COR-L47 (cell line): ENCODE measurements around the gene RAP1GAP.

ENCODE experiments used
- DNase-seq: peaks from one replicate; lab custom pipeline; 2025; lab: John Stamatoyannopoulos, UW

The RAP1GAP gene

DNA sequence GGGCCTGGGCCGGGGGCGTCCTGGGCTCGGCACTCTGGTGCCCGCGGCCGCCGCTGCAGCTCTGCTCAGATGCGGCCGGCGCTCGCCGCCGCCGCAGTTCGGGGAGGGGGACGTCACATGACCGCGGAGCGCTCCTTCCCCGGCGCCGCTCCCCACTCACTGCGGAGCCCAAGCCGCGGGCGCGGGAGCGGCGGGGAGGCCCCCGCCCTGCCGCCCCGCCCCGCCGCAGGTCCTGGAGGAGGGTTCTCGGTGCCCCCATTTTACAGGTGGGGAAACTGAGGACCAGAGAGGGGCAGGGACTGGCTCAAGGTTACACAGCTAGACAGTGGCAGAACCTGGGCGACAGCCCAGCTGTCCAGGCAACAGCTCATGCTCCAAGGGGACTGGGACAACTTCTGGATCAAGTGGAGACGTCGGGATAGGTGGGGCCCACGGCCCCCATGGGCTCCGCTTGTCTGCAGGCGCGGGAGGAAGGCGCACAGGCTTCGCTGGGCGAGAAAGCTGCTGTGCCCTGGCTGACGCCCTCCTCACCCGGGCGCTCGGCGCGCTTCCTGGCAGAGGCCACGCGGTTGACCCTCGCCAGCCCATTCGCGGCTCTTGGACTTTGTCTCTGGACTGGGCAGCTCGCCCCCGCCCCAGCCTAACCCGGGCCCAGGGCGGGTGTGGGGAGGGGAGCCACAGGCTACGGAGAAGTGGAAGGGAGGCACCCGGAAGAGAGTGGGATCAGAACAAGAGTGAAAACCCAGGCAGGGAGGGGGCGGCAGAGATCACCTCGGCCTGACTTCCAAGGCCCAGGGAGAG lies at the start of gene RAP1GAP:
TSS of gene RAP1GAP (minus strand) at position 100 of the 801 bp plus-strand sequence. CDS start 49,325 bp downstream, outside the sequence.
- peak; percentile 52 for DNase-seq

DNA sequence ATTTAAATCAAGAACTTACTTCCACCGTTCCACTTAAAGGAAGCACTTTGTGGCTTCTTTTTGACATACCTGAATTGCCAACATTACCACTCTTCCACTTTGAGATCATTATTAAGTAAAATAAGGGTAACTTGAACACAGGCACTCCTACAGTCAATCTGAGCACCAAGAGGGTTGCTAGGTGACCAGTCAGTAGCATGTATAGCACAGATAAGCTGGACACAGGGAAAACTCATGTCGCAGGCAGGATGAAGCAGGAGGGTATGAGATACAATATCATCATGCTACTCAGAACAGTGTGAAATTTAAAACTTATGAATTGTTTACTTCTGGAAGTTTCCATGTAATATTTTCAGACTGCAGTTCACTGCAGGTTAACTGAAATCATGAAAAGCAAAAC lies 47.0 kb upstream of the RAP1GAP start:
- DNase-seq: no peak

DNA sequence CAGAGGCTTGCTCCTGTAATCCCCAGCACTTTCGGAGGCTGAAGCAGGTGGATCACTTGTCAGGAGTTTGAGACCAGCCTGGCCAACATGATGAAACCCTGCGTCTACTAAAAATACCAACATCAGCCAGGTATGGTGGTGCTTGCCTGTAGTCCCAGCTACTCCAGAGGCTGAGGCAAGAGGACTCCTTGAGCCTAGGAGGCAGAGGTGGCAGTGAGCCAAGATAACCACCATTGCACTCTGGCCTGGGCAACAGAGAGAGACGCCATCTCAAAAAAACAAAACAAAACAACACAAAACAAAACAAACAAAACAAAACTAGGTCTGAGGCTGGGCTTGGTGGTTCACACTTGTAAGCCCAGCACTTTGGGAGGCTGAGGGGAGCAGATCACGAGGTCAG lies 38.7 kb upstream of the RAP1GAP start:
- no peak for DNase-seq

DNA sequence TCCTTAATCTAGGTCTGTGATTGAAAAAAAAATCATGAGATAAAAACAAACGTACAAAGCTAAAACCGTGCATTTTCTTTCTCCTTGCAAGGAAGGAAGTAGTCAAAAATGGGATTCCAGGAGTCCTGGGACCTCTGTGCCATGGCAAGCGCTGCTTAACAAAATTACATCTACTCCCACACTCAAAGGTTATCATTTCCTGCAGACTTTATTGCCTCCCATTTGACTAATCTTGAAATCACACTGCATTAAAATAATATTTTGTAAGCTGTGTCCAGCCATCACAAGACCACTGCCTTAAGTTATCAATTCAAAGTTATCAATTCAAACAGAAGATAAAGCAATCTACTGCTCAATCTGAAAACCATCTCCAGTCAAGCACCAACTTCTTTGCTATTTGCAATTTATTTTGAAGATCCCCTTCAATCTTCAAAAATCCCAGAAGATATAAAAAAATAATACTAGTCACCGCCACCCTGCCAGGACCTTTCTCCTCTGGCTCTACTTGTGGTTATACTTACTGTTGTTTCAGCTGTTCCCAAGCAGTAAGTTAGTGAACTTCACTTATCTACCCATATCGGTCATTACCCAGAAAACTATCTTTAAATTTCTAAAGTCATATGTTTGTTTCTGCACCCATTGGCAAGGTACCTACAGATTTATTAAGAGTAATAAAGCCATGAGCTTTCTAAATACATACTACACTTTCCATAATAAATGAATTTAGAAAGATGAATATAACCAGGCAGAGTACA lies 38.1 kb upstream of the RAP1GAP start:
- DNase-seq: no peak

DNA sequence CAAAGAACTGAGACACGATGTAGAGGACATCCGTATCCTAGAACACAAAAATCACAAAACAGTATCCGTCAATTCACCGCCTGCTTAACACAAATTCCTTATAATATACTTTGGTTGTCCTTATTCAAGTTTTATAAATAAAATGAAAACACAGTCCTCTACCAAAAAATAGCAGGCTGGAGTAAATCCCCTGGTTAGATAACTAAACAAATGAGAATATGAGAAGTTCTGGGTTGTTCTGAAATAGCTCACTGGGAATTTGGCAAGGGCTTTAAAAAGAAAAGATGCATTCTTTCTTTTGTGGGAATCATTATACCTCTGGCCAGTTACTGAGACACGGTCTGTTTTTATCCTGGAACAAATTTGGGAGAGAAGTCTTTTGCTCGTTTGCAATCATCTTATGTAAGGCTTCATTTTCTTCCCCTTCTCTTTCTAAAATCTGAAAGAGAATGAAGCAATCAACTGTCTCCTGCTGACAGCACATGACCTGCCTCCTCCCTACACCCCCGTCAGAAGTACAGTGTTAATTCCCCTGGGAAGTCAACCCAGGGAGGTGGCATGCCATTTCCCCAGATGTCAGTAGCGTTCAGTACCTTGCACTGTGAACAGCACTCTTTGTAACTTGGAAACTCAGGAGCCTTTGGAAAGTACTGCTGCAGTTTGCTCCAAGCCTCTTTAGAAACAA lies 37.1 kb upstream of the RAP1GAP start:
- DNase-seq: no peak

DNA sequence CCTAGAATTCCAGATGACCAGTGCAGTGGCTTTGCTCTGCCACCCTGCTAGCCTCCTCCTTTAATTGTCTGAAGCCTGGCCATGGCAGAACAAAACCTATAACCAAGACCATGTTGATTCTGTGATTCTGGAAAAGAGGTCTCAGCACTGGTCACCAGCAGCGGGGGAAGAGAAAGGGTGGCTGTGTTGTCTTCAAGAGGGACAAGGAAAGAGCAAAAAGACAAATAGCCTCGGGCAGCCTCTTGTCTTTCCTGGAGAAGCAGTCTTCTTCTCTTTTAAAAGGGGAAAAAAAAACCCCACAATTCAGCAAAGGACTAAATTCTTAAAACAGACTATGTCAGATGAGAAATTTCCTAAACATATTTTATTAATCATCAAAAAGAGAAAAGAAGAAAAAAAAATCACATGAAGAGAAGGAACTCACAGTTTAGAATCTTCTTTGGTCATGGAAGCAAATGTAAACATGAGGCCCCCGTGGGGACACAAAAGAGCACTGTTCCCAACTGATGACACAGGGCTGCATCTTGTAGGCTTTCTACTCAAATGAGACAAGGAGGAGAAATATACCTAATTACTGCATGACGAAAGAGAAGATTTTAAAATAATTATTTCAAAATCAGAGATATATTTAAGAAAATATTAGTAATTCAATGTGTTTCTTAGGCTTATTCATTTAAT lies 36.3 kb upstream of the RAP1GAP start:
- no peak for DNase-seq

DNA sequence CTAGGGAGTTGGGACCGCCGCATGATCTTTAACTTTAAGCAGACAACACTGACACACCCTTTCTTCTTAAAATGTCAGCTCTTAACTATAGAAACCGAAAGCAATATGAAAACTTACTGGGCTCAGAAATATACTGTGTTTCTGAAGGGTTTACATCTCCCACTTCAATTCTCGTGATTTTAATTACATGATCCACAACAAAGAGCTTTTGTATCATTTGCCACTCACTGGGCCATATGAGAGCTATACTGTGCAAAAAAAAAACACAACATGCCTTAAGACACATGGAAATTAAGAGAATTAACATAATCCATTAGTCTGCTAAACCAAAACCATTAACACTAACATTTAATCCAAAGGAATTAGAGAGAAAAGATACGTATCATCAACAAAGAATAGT lies 35.0 kb upstream of the RAP1GAP start:
- no peak for DNase-seq

DNA sequence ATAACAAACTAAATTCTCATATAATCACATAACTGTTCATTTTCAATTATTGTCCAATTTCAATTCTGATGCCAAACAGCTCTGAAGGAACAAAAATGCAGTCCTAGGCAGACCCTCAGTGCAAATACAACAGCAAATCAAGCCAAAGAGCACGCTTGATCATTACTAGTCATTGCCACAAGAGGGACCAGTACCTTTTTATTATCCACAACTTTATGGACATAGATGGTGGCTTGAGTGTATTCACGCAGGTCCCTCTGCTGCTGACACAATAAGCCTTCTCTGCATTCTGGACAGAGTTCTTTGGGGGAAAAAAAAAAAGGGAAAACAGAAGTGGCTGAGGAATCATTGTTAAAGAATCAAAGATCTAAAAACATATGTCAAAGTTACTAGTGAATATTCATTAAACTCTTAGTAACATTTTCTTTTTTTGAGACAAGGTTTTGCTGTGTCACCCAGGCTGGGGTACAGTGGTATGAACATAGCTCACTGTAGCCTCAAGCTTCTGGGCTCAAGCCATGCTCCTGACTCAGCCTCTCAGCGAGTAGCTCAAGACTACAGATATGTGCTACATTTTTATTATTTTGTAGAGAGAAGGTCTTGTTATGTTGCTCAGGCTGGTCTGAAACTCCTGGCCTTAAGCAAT lies 34.3 kb upstream of the RAP1GAP start:
- DNase-seq: no peak

DNA sequence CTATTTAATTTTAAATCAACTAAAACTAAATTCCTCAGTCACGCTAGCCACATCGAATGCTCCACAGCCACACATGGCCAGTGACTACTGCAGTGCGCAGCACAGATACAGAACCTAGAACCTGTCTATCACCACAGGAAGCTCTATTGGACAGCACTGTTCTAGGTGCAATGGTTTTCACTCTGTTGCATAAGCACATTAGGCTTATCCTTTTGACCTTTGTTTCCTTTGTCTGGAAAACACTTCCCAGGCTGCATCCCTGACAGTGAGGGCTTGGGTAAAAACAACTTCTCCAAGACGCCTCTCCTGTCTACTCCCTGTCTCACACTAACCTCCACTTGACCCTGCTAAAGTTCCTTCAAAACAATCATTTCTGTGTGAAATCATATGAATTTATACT lies 33.6 kb upstream of the RAP1GAP start:
- DNase-seq: no peak

DNA sequence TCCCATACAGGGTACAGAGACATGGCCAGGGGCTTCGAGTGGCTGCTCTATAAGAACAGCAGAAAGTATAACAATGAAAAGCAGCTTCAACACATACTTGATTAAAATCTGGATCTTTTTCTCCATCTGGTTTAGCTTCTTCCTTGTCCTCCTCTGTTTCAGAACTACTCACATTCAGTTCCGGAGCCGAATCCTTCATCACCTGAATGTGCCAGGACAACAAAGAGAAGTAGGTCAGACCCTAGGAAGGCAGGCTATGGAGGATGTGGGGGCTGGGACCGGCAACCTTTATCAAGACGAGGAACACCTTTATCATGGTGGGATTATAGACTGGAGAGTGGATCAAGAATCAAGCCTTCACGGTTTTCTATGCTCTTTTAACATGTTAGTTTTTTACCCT lies 32.2 kb upstream of the RAP1GAP start:
- DNase-seq: no peak

DNA sequence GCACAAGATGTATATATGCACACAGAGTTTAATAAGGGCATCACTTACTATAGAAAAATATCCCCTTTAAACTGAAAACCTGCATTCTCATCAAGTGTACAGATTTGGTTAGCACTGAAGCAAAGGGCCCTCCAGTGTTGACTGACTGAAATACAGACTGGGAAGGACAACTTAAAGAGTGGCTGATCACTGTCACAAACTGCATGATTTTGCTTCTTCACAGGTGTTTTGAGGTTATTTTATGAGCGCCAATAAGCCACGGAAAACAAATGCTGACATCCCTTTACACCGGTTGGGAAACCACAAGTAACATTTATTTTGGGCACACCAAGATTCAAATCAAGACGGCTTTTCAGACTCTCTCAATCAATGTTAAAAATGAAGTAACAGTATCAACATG lies 30.9 kb upstream of the RAP1GAP start:
- no peak for DNase-seq

DNA sequence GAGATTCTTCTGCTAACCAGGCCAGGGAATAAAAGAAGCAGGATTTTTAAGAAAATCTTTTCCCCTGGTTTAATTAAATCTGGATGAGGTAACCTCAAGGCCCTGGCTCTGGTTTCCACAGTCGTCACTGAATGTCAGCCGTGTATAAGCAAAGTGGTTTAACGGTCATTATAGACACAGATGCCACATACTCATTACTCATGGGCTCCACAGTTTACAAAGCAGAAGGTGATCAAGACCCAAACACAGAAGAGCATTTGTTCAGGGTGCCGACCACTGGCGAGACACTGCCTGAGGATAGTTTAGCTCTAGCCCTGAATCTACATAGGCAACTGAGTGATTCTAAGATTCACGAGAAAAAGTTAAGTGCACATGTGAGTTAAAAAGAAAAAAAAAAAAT lies 27.8 kb upstream of the RAP1GAP start:
- DNase-seq: no peak

DNA sequence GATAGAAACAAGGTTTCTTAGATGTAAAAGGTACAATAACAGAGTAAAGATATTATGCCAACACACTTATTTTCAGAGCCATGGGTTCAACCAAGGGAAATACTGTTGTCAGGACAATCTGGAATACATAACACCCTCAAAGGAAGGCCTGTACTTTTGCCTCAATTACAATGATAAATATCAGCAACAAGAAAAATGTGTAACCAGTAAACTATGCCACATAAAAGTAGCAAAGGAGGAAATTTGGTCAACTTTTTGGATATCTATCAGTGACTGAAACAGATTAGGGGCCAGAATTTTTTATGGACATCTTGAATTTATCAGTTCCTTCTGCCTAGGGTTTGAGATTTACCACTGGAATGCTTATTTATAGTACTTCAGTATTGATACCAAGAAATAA lies 24.6 kb upstream of the RAP1GAP start:
- no peak for DNase-seq

DNA sequence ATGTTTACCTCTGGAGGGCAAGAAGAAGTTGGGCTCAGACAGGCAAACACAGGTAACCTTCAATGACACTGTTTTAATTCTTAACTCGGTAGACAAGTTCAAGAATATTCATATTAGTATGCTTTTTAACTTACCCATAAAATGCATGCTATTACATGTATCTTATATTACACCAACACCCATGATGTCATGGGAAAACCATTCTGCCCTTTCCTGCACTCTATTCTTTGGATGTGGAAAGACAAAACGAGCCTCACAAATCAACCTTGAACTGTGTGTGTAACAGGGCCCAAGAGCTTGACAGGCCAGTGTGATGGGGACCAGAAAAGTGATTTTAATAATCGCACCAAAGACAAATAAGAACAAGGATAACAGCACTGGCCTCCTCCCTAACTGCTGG lies 22.6 kb upstream of the RAP1GAP start:
- no peak for DNase-seq

DNA sequence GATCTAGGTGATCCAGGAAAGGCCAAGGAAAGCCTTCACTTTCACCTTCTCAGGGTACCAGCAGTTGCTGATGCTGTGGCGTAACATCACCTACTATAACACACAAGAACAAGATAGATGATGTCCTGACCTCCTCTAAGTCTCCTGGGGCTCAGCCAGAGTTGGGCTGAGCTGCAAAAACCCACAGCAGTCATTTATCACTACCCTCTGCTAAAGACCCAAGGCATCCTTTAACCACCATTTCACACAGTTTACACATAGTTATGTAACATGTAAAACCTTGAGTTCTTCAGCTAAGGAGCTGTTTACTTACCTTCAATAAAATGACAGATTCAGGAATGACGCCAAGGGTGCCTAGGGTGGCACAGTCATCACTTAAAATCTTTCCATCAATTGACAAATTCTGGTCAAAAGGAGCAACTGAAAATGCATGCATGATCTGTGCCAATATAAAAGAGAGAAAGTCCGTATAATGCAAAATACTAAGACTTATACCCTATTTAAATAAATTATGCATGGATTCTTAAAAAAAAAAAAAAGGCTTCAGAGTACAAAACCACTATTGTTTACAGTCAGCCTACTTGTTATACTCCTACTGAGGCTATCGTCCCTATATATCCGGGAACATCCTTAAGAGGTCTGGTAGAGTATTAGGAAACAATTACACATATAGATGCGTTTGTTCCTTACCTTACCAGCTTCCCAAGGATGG lies 20.7 kb upstream of the RAP1GAP start:
- DNase-seq: no peak

DNA sequence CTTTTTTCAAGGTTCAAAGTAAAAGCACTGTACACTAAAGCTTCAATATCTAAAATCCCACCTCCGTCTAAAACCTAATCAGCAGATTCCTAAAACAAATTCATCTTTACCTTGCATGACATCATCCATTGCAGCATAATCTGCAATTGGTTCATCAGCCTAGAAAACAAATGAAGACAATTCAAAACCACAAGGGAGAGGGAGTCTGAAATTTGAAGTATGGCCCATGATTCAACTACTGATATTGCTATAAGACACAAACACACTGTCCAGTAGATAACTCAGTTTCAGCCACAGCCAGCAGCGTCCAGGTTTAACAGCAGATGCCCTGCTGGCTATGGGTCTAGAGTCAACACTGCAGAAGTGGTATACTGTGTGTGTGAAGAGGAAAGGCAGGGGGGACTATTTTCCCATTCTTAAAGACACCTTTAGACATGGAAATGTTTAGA lies 17.9 kb upstream of the RAP1GAP start:
- no peak for DNase-seq

DNA sequence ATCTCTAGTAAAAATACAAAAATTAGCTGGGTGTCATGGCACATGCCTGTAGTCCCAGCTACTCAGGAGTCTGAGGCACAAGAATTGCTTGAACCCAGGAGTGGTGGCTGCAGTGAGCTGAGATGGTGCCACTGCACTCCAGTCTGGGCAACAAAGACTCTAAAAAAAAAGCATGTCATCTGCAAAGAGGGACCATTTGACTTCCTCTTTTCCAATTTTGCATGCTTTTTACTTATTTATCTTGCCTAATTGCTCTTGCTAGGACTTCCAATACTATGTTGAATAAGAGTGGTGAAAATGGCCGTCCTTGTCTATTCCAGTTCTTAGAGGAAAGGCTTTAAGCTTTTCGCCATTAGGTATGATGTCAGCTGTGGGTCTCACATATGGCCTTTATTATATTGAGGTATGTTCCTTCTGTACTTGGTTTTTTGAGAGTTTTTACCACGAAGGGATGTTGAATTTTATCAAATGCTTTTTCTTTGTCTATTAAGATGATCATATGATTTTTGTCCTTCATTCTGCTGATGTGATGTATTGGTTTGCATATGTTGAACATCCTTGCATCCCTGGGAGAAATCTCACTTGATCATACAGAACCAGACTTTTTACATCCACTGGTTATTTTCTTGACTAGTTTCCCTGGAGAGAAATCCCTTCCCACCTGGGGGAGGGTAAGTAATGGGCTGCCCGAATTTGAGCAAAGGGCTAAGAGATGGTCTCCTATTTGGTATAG lies 17.0 kb upstream of the RAP1GAP start:
- DNase-seq: no peak

DNA sequence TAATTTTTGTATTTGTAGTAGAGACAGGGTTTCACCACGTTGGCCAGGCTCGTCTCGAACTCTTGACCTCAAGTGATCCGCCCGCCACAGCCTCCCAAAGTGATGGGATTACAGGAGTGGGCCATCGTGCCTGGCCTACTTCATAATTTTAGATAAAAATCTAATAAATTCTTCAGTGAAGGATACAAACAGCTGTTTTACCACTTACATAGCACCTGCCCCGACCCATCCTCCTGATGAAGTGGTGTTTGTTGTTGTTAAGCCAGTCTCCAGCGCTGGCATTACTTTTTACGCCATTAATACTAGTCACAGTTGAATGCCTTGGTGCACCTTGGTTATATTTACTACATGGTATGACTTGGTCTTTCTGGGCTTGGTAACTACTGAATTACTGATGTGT lies 12.3 kb upstream of the RAP1GAP start:
- DNase-seq: no peak

DNA sequence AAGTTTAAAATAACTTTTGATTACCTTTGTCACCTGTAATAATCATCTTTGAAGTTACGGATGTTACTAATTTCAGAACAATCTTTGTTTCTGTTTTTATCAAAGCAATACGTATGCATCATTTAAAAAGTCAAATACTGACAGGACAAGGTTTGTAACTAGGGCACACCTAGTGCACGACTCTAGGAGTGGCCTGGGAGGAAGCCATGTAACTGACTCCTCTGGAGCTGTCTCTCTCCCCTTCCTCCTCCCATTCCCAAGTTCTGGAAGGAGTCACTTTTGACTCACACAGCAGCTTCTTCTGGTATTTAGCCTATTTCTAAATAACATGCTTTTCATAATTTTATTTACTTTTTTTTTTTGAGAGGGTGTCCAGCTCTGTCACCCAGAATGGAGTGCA lies 11.8 kb upstream of the RAP1GAP start:
- DNase-seq: no peak

DNA sequence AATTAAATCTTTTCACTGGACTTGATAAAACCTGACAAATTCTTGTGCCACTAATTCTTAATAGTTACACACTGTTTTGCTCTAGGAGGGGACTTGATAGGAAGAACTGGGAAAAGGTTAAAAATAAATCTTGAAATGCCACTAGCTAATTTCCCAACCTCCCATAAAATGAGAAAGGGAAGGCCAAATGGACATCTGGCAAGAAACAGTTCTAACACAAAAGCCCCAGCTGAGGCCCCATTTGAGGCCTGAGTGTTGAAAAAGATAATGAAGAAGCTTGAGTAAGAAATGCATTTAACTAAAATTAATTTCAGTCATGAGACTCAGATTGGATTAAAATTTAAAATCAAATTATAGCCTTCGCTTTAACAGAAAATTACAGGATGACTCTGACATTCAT lies 11.2 kb upstream of the RAP1GAP start:
- DNase-seq: no peak
